ENCODE data around the gene BRDT.

- TF ChIP-seq PPARA (CRISPR knock-in tag; IDR thresholded peaks at IDR 0.05; ENCODE audit: borderline replicate concordance) = no peak
- no peak for TF ChIP-seq GLIS3 (CRISPR knock-in tag; IDR thresholded peaks at IDR 0.05)
- no peak for TF ChIP-seq PATZ1 (CRISPR knock-in tag; IDR thresholded peaks at IDR 0.05; ENCODE audit: borderline replicate concordance)
- no peak for TF ChIP-seq ARNTL (CRISPR knock-in tag; IDR thresholded peaks at IDR 0.05; ENCODE audit: borderline replicate concordance, low read depth)
Measured at GRCh38 chr1:91900562-91900961, 48.6 kb upstream of the BRDT start.

Data from SK-N-SH treated with all-trans-retinoic acid at 6 μM for 48 hours (cell line).